PC-3 (cell line): Measurements from ENCODE around the gene CNTNAP5. TPM values are rescaled to one million over a fixed set of nuclear protein-coding genes. Genes with fewer than 3 reads are reported as not detected.

Experiments
- ATAC-seq: fragments of 200-7000 bp; cut with Tn5 transposase; 2 replicates; pipeline ENCODE4 v1.9.1; 2020; ENCODE audit warnings: mild to moderate bottlenecking, moderate library complexity
- BruUV-seq: library from RNA; stranded (reverse); fragments of 400-500 nt; replicated peaks from 2 replicates; lab custom pipeline; 2021; lab: Mats Ljungman, UMichigan
- CTCF ChIA-PET: fragments of 300-600 bp; sonication (Branson Sonifier 250); formaldehyde crosslinking; loops from one replicate; lab custom pipeline; 2022; ENCODE audit warnings: antibody characterized with exemption; lab: Charles Lee
- POLR2A ChIA-PET: fragments of 300-600 bp; sonication (Branson Sonifier 250); formaldehyde crosslinking; loops from one replicate; lab custom pipeline; 2022; ENCODE audit warnings: antibody characterized with exemption; ENCODE audit not compliant: unreplicated experiment; lab: Charles Lee
- DNase-seq: peaks from one replicate; pipeline ENCODE4 v3.0.0-alpha.2; 2015
- H2AFZ ChIP-seq: fragments of 300-600 bp; sonication (generic); 2 replicates; pipeline ENCODE4 v1.6.0; 2016; ENCODE audit warnings: antibody characterized with exemption, low read length
- H3F3A ChIP-seq: fragments of 300-600 bp; sonication (generic); one replicate; pipeline ENCODE4 v1.6.0; 2017; ENCODE audit warnings: antibody characterized with exemption, low read length, control low read depth, mild to moderate bottlenecking; ENCODE audit not compliant: unreplicated experiment
- H3K27ac ChIP-seq: fragments of 300-600 bp; sonication (generic); 2 replicates; pipeline ENCODE4 v1.5.1; 2016; ENCODE audit warnings: mild to moderate bottlenecking, low read length
- H3K27me3 ChIP-seq: fragments of 300-600 bp; sonication (generic); 2 replicates; pipeline ENCODE4 v1.6.1; 2016; ENCODE audit warnings: low read length, mixed read lengths
- H3K36me3 ChIP-seq: fragments of 300-600 bp; sonication (generic); 2 replicates; pipeline ENCODE4 v1.6.1; 2016; ENCODE audit warnings: low read depth, mixed run types, low read length, mixed read lengths
- H3K4me1 ChIP-seq: fragments of 300-600 bp; sonication (generic); 2 replicates; pipeline ENCODE4 v1.5.1; 2016; ENCODE audit warnings: low read length; ENCODE audit not compliant: insufficient read depth
- H3K4me2 ChIP-seq: fragments of 300-600 bp; sonication (generic); 2 replicates; pipeline ENCODE4 v1.6.0; 2016; ENCODE audit warnings: low read length
- H3K4me3 ChIP-seq: fragments of 300-600 bp; sonication (generic); 2 replicates; pipeline ENCODE4 v1.5.1; 2016; ENCODE audit warnings: mild to moderate bottlenecking, low read length, mixed read lengths
- H3K79me2 ChIP-seq: fragments of 300-600 bp; sonication (generic); 2 replicates; pipeline ENCODE4 v1.6.1; 2017; ENCODE audit warnings: low read length, mixed read lengths
- H3K9ac ChIP-seq: fragments of 300-600 bp; sonication (generic); 2 replicates; pipeline ENCODE4 v1.6.0; 2016; ENCODE audit warnings: mild to moderate bottlenecking, low read length
- H3K9me2 ChIP-seq: fragments of 300-600 bp; sonication (generic); replicated peaks from 2 replicates; pipeline ENCODE4 v1.6.1; 2016; ENCODE audit warnings: mixed run types, low read length, mixed read lengths
- H3K9me3 ChIP-seq: fragments of 300-600 bp; sonication (generic); 2 replicates; pipeline ENCODE4 v1.6.1; 2016; ENCODE audit warnings: low read length, mixed read lengths
- H4K20me1 ChIP-seq: fragments of 300-600 bp; sonication (generic); 2 replicates; pipeline ENCODE4 v1.6.1; 2016; ENCODE audit warnings: low read length, mixed read lengths
- CTCF ChIP-seq: fragments of 300-600 bp; sonication (generic); conservative IDR thresholded peaks from 2 replicates; pipeline ENCODE4 v1.5.1; 2017; ENCODE audit warnings: antibody characterized with exemption, low read depth, mild to moderate bottlenecking, low read length
- EZH2 ChIP-seq: fragments of 300-600 bp; sonication (generic); IDR thresholded peaks from one replicate; pipeline ENCODE4 v1.6.1; 2017; ENCODE audit warnings: antibody characterized with exemption, mild to moderate bottlenecking, low read length; ENCODE audit not compliant: unreplicated experiment
- EZH2phosphoT487 ChIP-seq: fragments of 300-600 bp; sonication (generic); IDR thresholded peaks from 2 replicates; pipeline ENCODE4 v1.6.1; 2018; ENCODE audit warnings: mild to moderate bottlenecking, antibody characterized with exemption, low read length, borderline replicate concordance
- intact Hi-C: fragments of 100-400 bp; cut with micrococcal nuclease; formaldehyde crosslinking; loops from 2 replicates; pipeline ENCODE4 v1.9.0; 2023
- total RNA-seq: library from RNA; depleted of rRNA; stranded (reverse); fragments of >200 nt; gene quantifications from 2 replicates; pipeline ENCODE4 v1.2.3, GENCODE V29; 2014

The CNTNAP5 gene
- total RNA-seq, 1 experiment from 2014 or later = not detected

DNA sequence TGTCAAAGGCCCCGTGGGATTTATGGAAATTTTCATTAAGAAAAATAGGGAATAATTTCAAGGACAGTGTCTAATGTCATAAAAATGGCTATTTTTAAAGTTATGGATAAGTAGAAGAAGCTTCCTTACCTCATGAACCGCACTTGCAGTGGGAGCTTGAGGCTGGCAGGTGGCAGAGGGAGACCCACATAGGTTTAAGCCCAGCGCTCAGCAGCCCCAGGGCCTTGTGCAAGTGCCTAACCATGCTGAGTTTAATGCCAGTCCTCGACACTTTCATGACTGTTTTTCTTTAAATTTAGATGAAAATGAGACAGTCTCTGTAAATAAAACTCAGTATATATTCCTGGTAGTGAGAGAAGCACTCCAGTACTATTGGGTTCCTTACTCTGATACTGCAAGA lies 285.6 kb downstream of the CNTNAP5 start:
- Histone ChIP-seq H3K4me3 (no peak overlapping the region), H3K4me2 (no peak overlapping the region), H3K27ac (no peak overlapping the region), H3K79me2 (no peaks in the 10 kb centered on the region), H2AFZ (no peak overlapping the region), H3K36me3 (no peaks in the 10 kb centered on the region), H3F3A (no peaks in the 10 kb centered on the region), H3K9me2 (no peaks in the 10 kb centered on the region), H3K9ac (no peak overlapping the region), H3K27me3 (no peaks in the 10 kb centered on the region), H3K9me3 (no peaks in the 10 kb centered on the region), H4K20me1 (no peaks in the 10 kb centered on the region), H3K4me1 (no peaks in the 10 kb centered on the region)
- CTCF ChIA-PET = no interaction called here
- BruUV-seq = no TSS peak
- POLR2A ChIA-PET = no interaction called here
- no peak for ATAC-seq
- intact Hi-C loops = no loop called here
- TF ChIP-seq CTCF (no peak), EZH2 (no peak), EZH2phosphoT487 (no peak)
- no peak for DNase-seq

DNA sequence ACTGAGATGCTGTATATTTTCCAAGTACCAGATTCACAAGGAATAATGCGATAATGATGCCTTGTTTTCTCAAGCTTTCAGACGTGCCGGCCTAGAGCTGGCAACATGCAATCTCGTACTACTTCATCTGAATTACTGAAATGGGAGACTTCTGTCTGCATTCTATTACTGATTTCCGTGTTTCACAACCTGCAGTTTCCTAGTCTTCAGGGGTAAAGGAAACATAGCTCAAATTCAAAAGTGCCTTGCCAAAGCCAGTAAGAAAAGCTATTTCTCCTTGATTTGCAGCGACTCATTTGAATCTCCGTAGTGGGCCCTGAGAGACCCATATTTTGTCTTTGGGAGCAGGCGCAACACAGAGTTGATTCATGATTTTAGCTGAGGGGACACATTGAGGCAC lies 289.0 kb downstream of the CNTNAP5 start:
- no TSS peak for BruUV-seq
- Histone ChIP-seq H3K9me3 (no peaks in the 10 kb centered on the region), H3K79me2 (no peaks in the 10 kb centered on the region), H3K27me3 (no peaks in the 10 kb centered on the region), H3K9ac (no peak overlapping the region), H3K4me2 (no peak overlapping the region), H3K9me2 (no peaks in the 10 kb centered on the region), H3F3A (no peaks in the 10 kb centered on the region), H3K4me3 (no peak overlapping the region), H3K4me1 (no peaks in the 10 kb centered on the region), H2AFZ (no peak overlapping the region), H4K20me1 (no peaks in the 10 kb centered on the region), H3K27ac (no peak overlapping the region), H3K36me3 (no peaks in the 10 kb centered on the region)
- ATAC-seq (no peak), DNase-seq (no peak)
- intact Hi-C loops = no loop called here
- POLR2A ChIA-PET = no interaction called here
- TF ChIP-seq EZH2phosphoT487 (no peak), CTCF (no peak), EZH2 (no peak)
- CTCF ChIA-PET = no interaction called here

DNA sequence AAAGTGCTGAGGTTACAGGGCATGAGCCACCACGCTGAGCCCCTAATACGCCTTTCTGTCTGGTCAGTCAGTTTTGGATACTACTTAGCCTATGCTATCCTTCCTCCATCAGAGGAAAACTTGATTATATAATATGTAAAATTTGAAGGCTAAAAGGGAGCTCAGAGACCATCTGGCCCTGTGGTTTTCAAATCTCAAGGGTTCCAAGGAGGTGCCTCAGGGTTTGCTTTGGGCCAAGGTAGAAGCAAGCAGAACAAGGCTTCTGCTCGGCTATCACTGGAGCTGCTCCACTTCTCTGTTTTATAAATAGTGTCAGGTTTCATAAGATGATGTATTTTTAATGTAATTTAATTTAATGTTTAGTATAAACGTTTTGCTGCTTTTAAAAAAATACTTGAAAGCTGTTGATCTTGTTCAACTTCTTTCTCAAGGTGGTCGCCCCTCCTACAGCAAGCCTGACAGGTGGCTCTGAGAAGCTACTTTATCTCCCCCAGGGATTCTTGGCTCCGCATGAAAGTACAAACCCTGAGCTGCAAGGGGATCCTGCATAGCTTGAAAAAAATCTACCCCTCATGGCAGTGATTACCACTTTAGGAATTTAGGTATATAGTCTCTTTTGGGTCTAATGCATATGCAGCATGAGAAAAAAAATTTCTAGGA lies 290.3 kb downstream of the CNTNAP5 start:
- no peak for TF ChIP-seq EZH2phosphoT487
- TF ChIP-seq EZH2 = no peak

More for the DNA sequence above, 290.3 kb downstream of the CNTNAP5 start:
- Histone ChIP-seq H3K9me3 (no peaks in the 10 kb centered on the region), H3K9me2 (no peaks in the 10 kb centered on the region), H3K4me2 (no peak overlapping the region), H3K79me2 (no peaks in the 10 kb centered on the region), H3K9ac (no peak overlapping the region), H2AFZ (no peak overlapping the region), H3K27me3 (no peaks in the 10 kb centered on the region), H3F3A (no peaks in the 10 kb centered on the region), H3K4me3 (no peak overlapping the region), H3K36me3 (no peaks in the 10 kb centered on the region), H4K20me1 (no peaks in the 10 kb centered on the region), H3K4me1 (no peaks in the 10 kb centered on the region), H3K27ac (no peak overlapping the region)
- ATAC-seq = no peak
- BruUV-seq = no TSS peak
- CTCF ChIA-PET = no interaction called here
- intact Hi-C loops = no loop called here
- POLR2A ChIA-PET = no interaction called here
- no peak for DNase-seq
